ENCODE results near the gene TMEM250.

TMEM250 gene

GRCh38 chr9:136109351-136110081, 9.2 kb downstream of the TMEM250 start:
- peak overlapping the region; percentile 88 for H3K27ac ChIP-seq
- peaks cover 3% of the 10 kb centered on the region; the same call in 1 of the 2 replicates for H3K36me3 ChIP-seq
- H3K4me3 ChIP-seq (ENCODE audit: low read depth, low read length): peak overlapping the region; percentile 46
- H3K9me3 ChIP-seq (ENCODE audit: severe bottlenecking): peaks cover 2% of the 10 kb centered on the region
- DNase-seq: peak; percentile 89
- no peak for TF ChIP-seq CTCF (IDR thresholded peaks at IDR 0.05; ENCODE audit: low read depth, low read length)
- no peaks in the 10 kb centered on the region for H3K27me3 ChIP-seq (ENCODE audit: insufficient read depth, low read depth, severe bottlenecking)

- Histone ChIP-seq H3K4me3 (ENCODE audit: low read depth, low read length) (peak overlapping the region; percentile 46), H3K9me3 (ENCODE audit: severe bottlenecking) (peaks cover 2% of the 10 kb centered on the region), H3K36me3 (no peaks in the 10 kb centered on the region), H3K27me3 (ENCODE audit: insufficient read depth, low read depth, severe bottlenecking) (no peaks in the 10 kb centered on the region), H3K27ac (peak overlapping the region; percentile 88)
- DNase-seq: no peak
- TF ChIP-seq CTCF (IDR thresholded peaks at IDR 0.05; ENCODE audit: low read depth, low read length): no peak
These were observed 9.9 kb downstream of the TMEM250 start for GRCh38 chr9:136108648-136109266.

GRCh38 chr9:136107953-136108647, 10.6 kb downstream of the TMEM250 start:
- no peaks in the 10 kb centered on the region for H3K27me3 ChIP-seq (ENCODE audit: insufficient read depth, low read depth, severe bottlenecking)
- peak overlapping the region; percentile 88 for H3K27ac ChIP-seq

GRCh38 chr9:136107155-136107952, 11.3 kb downstream of the TMEM250 start:
- Histone ChIP-seq H3K27me3 (ENCODE audit: insufficient read depth, low read depth, severe bottlenecking) (no peaks in the 10 kb centered on the region), H3K27ac (peak overlapping the region; percentile 88), H3K36me3 (no peaks in the 10 kb centered on the region), H3K4me3 (ENCODE audit: low read depth, low read length) (peak overlapping the region; percentile 9), H3K9me3 (ENCODE audit: severe bottlenecking) (peaks cover 2% of the 10 kb centered on the region)
- no peak for TF ChIP-seq CTCF (IDR thresholded peaks at IDR 0.05; ENCODE audit: low read depth, low read length)
- peak; percentile 90 for DNase-seq

More at GRCh38 chr9:136107953-136108647, 10.6 kb downstream of the TMEM250 start:
- Histone ChIP-seq H3K9me3 (ENCODE audit: severe bottlenecking) (peaks cover 2% of the 10 kb centered on the region), H3K4me3 (ENCODE audit: low read depth, low read length) (peak overlapping the region; percentile 5), H3K36me3 (no peaks in the 10 kb centered on the region)
- no peak for TF ChIP-seq CTCF (IDR thresholded peaks at IDR 0.05; ENCODE audit: low read depth, low read length)
- DNase-seq: peak; percentile 95

- no peaks in the 10 kb centered on the region for H3K27me3 ChIP-seq (ENCODE audit: insufficient read depth, low read depth, severe bottlenecking)
- H3K4me3 ChIP-seq (ENCODE audit: low read depth, low read length): no peak overlapping the region
- DNase-seq: no peak
- H3K27ac ChIP-seq: no peak overlapping the region
- no peaks in the 10 kb centered on the region for H3K36me3 ChIP-seq
- TF ChIP-seq CTCF (IDR thresholded peaks at IDR 0.05; ENCODE audit: low read depth, low read length): no peak
- H3K9me3 ChIP-seq (ENCODE audit: severe bottlenecking): peaks cover 2% of the 10 kb centered on the region
These were observed 13.1 kb downstream of the TMEM250 start for GRCh38 chr9:136105398-136106135.
